Thoracic aorta (tissue), 2 donors: ENCODE results near the gene KRTAP10-5. TPM values are rescaled to one million over a fixed set of nuclear protein-coding genes. Genes with fewer than 3 reads are reported as not detected.
"Not testable (repeated sequence)": the region's sequence is repeated elsewhere in the genome, so short reads cannot be mapped to it uniquely, and the experiment has no call there.

Source experiments
- ATAC-seq: fragments of 150-250 bp; one replicate; pipeline ENCODE4 v1.8.0; 2017; ENCODE audit warnings: low read depth; ENCODE audit not compliant: insufficient number of reproducible peaks, low FRiP score
- DNase-seq: peaks from one replicate; pipeline ENCODE4 v3.0.0-alpha.2; 2020; ENCODE audit warnings: low spot score
- H3K27ac ChIP-seq, 2 donors: fragments of 200-600 bp; sonication (generic); 1 replicate in 1 of 2; 2 replicates in 1 of 2; pipeline ENCODE4 v1.5.1; 2016; ENCODE audit warnings: mild to moderate bottlenecking in 2 of 2, moderate library complexity in 2 of 2
- H3K27me3 ChIP-seq: fragments of 200-600 bp; sonication (generic); replicated peaks from 2 replicates; pipeline ENCODE4 v1.6.0; 2016; ENCODE audit warnings: mild to moderate bottlenecking; ENCODE audit not compliant: insufficient read depth
- H3K36me3 ChIP-seq: fragments of 200-600 bp; sonication (generic); one replicate; pipeline ENCODE4 v1.5.1; 2016
- H3K4me1 ChIP-seq, 2 donors: fragments of 200-600 bp; sonication (generic); 1 replicate in 1 of 2; 2 replicates in 1 of 2; pipeline versions ENCODE4 v1.5.1 to v1.6.0; 2016; ENCODE audit warnings: low read depth in 2 of 2, mild to moderate bottlenecking in 1 of 2; ENCODE audit not compliant: control insufficient read depth in 1 of 2
- H3K4me3 ChIP-seq: fragments of 200-600 bp; sonication (generic); 2 replicates; pipeline ENCODE4 v1.5.1; 2016; ENCODE audit warnings: mild to moderate bottlenecking
- H3K9me3 ChIP-seq: fragments of 200-600 bp; sonication (generic); 2 replicates; pipeline ENCODE4 v1.5.1; 2016
- CTCF ChIP-seq: fragments of 200-600 bp; sonication (generic); IDR thresholded peaks from one replicate; pipeline ENCODE4 v1.5.1; 2019; ENCODE audit warnings: antibody characterized with exemption
- total RNA-seq, 2 donors: library from RNA; depleted of rRNA; stranded (reverse); fragments of >200 nt; gene quantifications; one replicate each; pipeline versions ENCODE4 v1.1.0 to v1.2.3, GENCODE V29; 2016

Gene KRTAP10-5
- total RNA-seq, 2 donors from 2014 or later = not detected

GRCh38 chr21:44550807-44551206, 29.6 kb downstream of the KRTAP10-5 start:
- Histone ChIP-seq H3K4me1 (no peaks in the 10 kb centered on the region), H3K27me3 (no peaks in the 10 kb centered on the region), H3K27ac (no peak overlapping the region), H3K9me3 (no peaks in the 10 kb centered on the region), H3K4me3 (no peak overlapping the region), H3K36me3 (no peaks in the 10 kb centered on the region)
- no peak for ATAC-seq
- no peak for DNase-seq
- TF ChIP-seq CTCF = no peak

GRCh38 chr21:44550285-44550684, 30.1 kb downstream of the KRTAP10-5 start:
- not testable (repeated sequence) for H3K9me3 ChIP-seq, H3K4me3 ChIP-seq, H3K36me3 ChIP-seq, H3K4me1 ChIP-seq, H3K27ac ChIP-seq, DNase-seq, ATAC-seq, H3K27me3 ChIP-seq

GRCh38 chr21:44549525-44550211, 30.7 kb downstream of the KRTAP10-5 start:
- no peaks in the 10 kb centered on the region for H3K27me3 ChIP-seq
- no peak overlapping the region for H3K4me3 ChIP-seq
- no peaks in the 10 kb centered on the region for H3K4me1 ChIP-seq
- no peaks in the 10 kb centered on the region for H3K9me3 ChIP-seq
- H3K36me3 ChIP-seq = no peaks in the 10 kb centered on the region
- ATAC-seq = no peak
- TF ChIP-seq CTCF = no peak
- H3K27ac ChIP-seq = no peak overlapping the region
- DNase-seq = no peak

- no peak overlapping the region for H3K4me3 ChIP-seq
- H3K36me3 ChIP-seq = no peaks in the 10 kb centered on the region
- H3K9me3 ChIP-seq = no peaks in the 10 kb centered on the region
- H3K27ac ChIP-seq = no peak overlapping the region
- H3K27me3 ChIP-seq = no peaks in the 10 kb centered on the region
- no peak for ATAC-seq
- no peak for TF ChIP-seq CTCF
- no peaks in the 10 kb centered on the region for H3K4me1 ChIP-seq
- DNase-seq = no peak
Observed at GRCh38 chr21:44548922-44549321, 31.5 kb downstream of the KRTAP10-5 start.

GRCh38 chr21:44548381-44548780, 32.0 kb downstream of the KRTAP10-5 start:
- Histone ChIP-seq H3K4me3 (no peak overlapping the region), H3K36me3 (no peaks in the 10 kb centered on the region), H3K9me3 (no peaks in the 10 kb centered on the region), H3K4me1 (no peaks in the 10 kb centered on the region), H3K27ac (no peak overlapping the region), H3K27me3 (no peaks in the 10 kb centered on the region)
- no peak for DNase-seq
- TF ChIP-seq CTCF = no peak
- no peak for ATAC-seq
